ENCODE results near the gene MTHFSD. TPM values are rescaled to one million over a fixed set of nuclear protein-coding genes. Genes with fewer than 3 reads are reported as not detected.

The MTHFSD gene
- total RNA-seq, 1 experiment from 2014 or later, result 15.7 TPM

DNA sequence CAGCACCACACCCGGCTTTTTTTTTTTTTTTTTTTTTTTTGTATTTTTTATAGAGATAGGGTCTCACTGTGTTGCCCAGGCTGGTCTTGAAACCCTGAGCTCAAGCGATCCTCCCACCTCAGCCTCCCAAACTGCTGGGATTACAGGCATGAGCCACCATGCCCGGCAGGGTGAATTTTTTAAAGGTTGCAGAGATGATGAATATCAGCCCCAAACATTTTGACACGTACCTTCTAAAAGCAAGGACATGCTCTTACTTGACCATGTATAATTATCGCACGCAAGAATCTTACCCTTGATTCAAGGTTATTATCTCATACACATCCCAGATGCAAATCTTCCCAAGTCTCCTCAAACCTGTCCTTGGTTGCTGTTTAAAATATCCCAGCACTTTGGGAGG, 7.3 kb upstream of the MTHFSD start (continued):
- TF ChIP-seq GABPB1 (CRISPR knock-in tag; IDR thresholded peaks at IDR 0.05), result no peak
- no peak for TF ChIP-seq TCF7 (CRISPR knock-in tag; IDR thresholded peaks at IDR 0.05; ENCODE audit: low read depth)

GRCh38 chr16:86559802-86560305, 4.8 kb upstream of the MTHFSD start:
- Mint-ChIP-seq H3K36me3 (no peaks in the 10 kb centered on the region), H3K27ac (no peak overlapping the region), H3K4me3 (no peak overlapping the region), H3K4me1 (peaks cover 14% of the 10 kb centered on the region), H3K9me3 (no peaks in the 10 kb centered on the region), H3K27me3 (ENCODE audit: low read depth) (peaks cover 33% of the 10 kb centered on the region)
- POLR2A ChIA-PET, result no interaction called here
- DNase-seq (ENCODE audit: low spot score) (no peak), ATAC-seq (no peak)
- CTCF ChIA-PET, result no interaction called here
- TF ChIP-seq GABPB1 (CRISPR knock-in tag; IDR thresholded peaks at IDR 0.05), result no peak
- no peak for TF ChIP-seq ELF4 (CRISPR knock-in tag; IDR thresholded peaks at IDR 0.05; ENCODE audit: low read depth)
- no peak for TF ChIP-seq MXD4 (CRISPR knock-in tag; IDR thresholded peaks at IDR 0.05; ENCODE audit: borderline replicate concordance)

DNA sequence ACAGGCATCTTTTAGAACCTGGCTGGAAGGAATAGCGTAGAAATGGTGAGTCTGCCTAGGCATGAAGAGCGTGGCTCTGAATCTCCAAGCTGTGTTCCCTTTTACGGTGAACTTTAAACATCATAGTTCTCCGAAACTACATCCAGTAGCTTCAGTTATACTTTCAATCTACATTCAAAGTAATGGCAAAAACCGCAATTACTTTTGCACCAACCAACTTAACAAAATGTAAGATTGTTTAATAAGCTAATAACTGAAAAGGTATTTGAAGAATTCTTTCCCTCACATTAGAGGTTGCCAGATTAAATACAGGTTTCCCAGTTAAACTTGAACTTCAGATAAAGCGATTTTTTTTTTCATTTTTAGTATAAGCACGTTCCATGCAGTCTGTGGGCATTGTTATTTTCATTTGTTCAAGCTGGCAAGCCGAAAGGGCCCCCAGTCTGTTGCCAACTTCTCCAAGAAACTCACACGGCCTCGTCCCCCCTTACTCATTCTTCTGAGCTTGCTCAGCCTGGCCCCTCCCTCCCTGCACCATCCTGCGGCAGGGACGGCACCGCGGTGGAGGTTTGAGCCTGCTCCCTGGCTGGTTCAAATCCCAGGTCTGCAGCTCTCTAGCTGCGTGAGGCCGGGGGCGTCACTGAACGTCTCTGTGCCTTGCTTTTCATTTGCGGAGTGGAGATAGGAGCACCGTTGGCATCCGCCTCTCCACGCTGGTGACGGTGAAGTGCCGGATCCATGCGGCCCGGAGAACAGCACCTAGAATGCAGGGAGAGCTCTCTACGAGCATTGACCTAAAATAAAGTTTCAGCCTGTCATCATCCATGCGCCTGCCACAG, 3.5 kb upstream of the MTHFSD start:
- TF ChIP-seq ZNF219 (CRISPR knock-in tag; IDR thresholded peaks at IDR 0.05; ENCODE audit: borderline replicate concordance), result no peak
- TF ChIP-seq CREB1 (CRISPR knock-in tag; IDR thresholded peaks at IDR 0.05), result no peak
- no peak for TF ChIP-seq ZNF263 (CRISPR knock-in tag; IDR thresholded peaks at IDR 0.05; ENCODE audit: low read depth)
- no peak for TF ChIP-seq E2F4 (CRISPR knock-in tag; IDR thresholded peaks at IDR 0.05; ENCODE audit: borderline replicate concordance, low read depth)
- no peaks in the 10 kb centered on the region for H3K36me3 Mint-ChIP-seq
- no peak overlapping the region for H3K27ac Mint-ChIP-seq
- DNase-seq (ENCODE audit: low spot score) (no peak), ATAC-seq (no peak)
- ChIA-PET POLR2A (no interaction called here), CTCF (interaction anchor here (0.8 kb wide), 1 partner anchor 17 kb away, joined by 3 read pairs; no protein-coding TSS in a partner anchor)
- H3K4me1 Mint-ChIP-seq, result peaks cover 9% of the 10 kb centered on the region; the same call in 1 of the 2 replicates
- H3K27me3 Mint-ChIP-seq (ENCODE audit: low read depth), result peaks cover 20% of the 10 kb centered on the region
- no peaks in the 10 kb centered on the region for H3K9me3 Mint-ChIP-seq
- no peak overlapping the region for H3K4me3 Mint-ChIP-seq

- ChIA-PET CTCF (no interaction called here), POLR2A (no interaction called here)
- DNase-seq (ENCODE audit: low spot score), result no peak
- H3K4me3 Mint-ChIP-seq, result no peak overlapping the region
- H3K36me3 Mint-ChIP-seq, result no peaks in the 10 kb centered on the region
- H3K4me1 Mint-ChIP-seq, result peaks cover 9% of the 10 kb centered on the region; the same call in 1 of the 2 replicates
- H3K27me3 Mint-ChIP-seq (ENCODE audit: low read depth), result peaks cover 10% of the 10 kb centered on the region
- no peaks in the 10 kb centered on the region for H3K9me3 Mint-ChIP-seq
- H3K27ac Mint-ChIP-seq, result no peak overlapping the region
- no peak for ATAC-seq
- TF ChIP-seq PRRX2 (CRISPR knock-in tag; IDR thresholded peaks at IDR 0.05), result no peak
- TF ChIP-seq AR (CRISPR knock-in tag; IDR thresholded peaks at IDR 0.05), result no peak
- no peak for TF ChIP-seq TEAD1 (CRISPR knock-in tag; IDR thresholded peaks at IDR 0.05)
- no peak for TF ChIP-seq ZNF138 (CRISPR knock-in tag; conservative IDR thresholded peaks at IDR 0.05)
- TF ChIP-seq, protein P1, sequence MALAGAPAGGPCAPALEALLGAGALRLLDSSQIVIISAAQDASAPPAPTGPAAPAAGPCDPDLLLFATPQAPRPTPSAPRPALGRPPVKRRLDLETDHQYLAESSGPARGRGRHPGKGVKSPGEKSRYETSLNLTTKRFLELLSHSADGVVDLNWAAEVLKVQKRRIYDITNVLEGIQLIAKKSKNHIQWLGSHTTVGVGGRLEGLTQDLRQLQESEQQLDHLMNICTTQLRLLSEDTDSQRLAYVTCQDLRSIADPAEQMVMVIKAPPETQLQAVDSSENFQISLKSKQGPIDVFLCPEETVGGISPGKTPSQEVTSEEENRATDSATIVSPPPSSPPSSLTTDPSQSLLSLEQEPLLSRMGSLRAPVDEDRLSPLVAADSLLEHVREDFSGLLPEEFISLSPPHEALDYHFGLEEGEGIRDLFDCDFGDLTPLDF (CRISPR knock-in tag; IDR thresholded peaks at IDR 0.05), result no peak
- no peak for TF ChIP-seq ETV6 (CRISPR knock-in tag; IDR thresholded peaks at IDR 0.05)
- TF ChIP-seq, protein P2, sequence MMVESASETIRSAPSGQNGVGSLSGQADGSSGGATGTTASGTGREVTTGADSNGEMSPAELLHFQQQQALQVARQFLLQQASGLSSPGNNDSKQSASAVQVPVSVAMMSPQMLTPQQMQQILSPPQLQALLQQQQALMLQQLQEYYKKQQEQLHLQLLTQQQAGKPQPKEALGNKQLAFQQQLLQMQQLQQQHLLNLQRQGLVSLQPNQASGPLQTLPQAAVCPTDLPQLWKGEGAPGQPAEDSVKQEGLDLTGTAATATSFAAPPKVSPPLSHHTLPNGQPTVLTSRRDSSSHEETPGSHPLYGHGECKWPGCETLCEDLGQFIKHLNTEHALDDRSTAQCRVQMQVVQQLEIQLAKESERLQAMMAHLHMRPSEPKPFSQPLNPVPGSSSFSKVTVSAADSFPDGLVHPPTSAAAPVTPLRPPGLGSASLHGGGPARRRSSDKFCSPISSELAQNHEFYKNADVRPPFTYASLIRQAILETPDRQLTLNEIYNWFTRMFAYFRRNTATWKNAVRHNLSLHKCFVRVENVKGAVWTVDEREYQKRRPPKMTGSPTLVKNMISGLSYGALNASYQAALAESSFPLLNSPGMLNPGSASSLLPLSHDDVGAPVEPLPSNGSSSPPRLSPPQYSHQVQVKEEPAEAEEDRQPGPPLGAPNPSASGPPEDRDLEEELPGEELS (CRISPR knock-in tag; IDR thresholded peaks at IDR 0.05), result no peak
- TF ChIP-seq, protein P3, sequence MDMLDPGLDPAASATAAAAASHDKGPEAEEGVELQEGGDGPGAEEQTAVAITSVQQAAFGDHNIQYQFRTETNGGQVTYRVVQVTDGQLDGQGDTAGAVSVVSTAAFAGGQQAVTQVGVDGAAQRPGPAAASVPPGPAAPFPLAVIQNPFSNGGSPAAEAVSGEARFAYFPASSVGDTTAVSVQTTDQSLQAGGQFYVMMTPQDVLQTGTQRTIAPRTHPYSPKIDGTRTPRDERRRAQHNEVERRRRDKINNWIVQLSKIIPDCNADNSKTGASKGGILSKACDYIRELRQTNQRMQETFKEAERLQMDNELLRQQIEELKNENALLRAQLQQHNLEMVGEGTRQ (CRISPR knock-in tag; IDR thresholded peaks at IDR 0.05), result no peak
- TF ChIP-seq RELA (CRISPR knock-in tag; IDR thresholded peaks at IDR 0.05; ENCODE audit: borderline replicate concordance), result no peak
- no peak for TF ChIP-seq FOXJ3 (CRISPR knock-in tag; IDR thresholded peaks at IDR 0.05; ENCODE audit: borderline replicate concordance)
Measured at GRCh38 chr16:86557587-86557986, 2.6 kb upstream of the MTHFSD start.

All from WTC11 (cell line).